HepG2 (cell line): ENCODE data around the gene IQGAP2. TPM values are rescaled to one million over a fixed set of nuclear protein-coding genes. Genes with fewer than 3 reads are reported as not detected.

Experiments used
- FOXO1 ChIP-seq: sonication (generic); formaldehyde crosslinking; IDR thresholded peaks from 2 replicates; pipeline ENCODE4 v1.4.0; 2020; ENCODE audit warnings: missing genetic modification reagents
- GABPB1 ChIP-seq: IDR thresholded peaks from 2 replicates; pipeline ENCODE4 v1.6.1; 2016; ENCODE audit warnings: mild to moderate bottlenecking, missing genetic modification reagents, moderate library complexity, missing compliant biosample characterization
- HMGA1 ChIP-seq: sonication (generic); formaldehyde crosslinking; conservative IDR thresholded peaks from 2 replicates; pipeline ENCODE4 v1.4.0; 2020; ENCODE audit warnings: missing genetic modification reagents
- HOXD1 ChIP-seq: sonication (generic); formaldehyde crosslinking; IDR thresholded peaks from 2 replicates; pipeline ENCODE4 v1.5.0; 2020; ENCODE audit warnings: missing genetic modification reagents
- KLF15 ChIP-seq: sonication (generic); formaldehyde crosslinking; IDR thresholded peaks from 2 replicates; pipeline ENCODE4 v1.8.1; 2023; ENCODE audit warnings: borderline replicate concordance, mild to moderate bottlenecking, inconsistent platforms, missing genetic modification reagents, mixed read lengths
- MXI1 ChIP-seq: IDR thresholded peaks from 3 replicates; pipeline ENCODE4 v1.6.1; 2012; ENCODE audit warnings: low read depth, low read length, inconsistent platforms, borderline replicate concordance
- PAF1 ChIP-seq: IDR thresholded peaks from 2 replicates; pipeline ENCODE4 v1.6.1; 2016; ENCODE audit warnings: missing genetic modification reagents, missing compliant biosample characterization
- PHF21A ChIP-seq: sonication (generic); formaldehyde crosslinking; IDR thresholded peaks from 2 replicates; pipeline ENCODE4 v1.5.0; 2020; ENCODE audit warnings: mild to moderate bottlenecking, missing genetic modification reagents
- PHF5A ChIP-seq: IDR thresholded peaks from one replicate; pipeline ENCODE4 v1.6.1; 2018; ENCODE audit warnings: low read depth, missing genetic modification reagents; ENCODE audit not compliant: unreplicated experiment
- PRDM15 ChIP-seq: sonication (generic); formaldehyde crosslinking; IDR thresholded peaks from 2 replicates; pipeline ENCODE4 v1.4.0; 2020; ENCODE audit warnings: missing genetic modification reagents
- PRPF4 ChIP-seq: fragments of 200-400 bp; formaldehyde crosslinking; IDR thresholded peaks from 2 replicates; pipeline ENCODE4 v1.6.1; 2016; ENCODE audit warnings: low read length, low read depth; ENCODE audit not compliant: poor library complexity, severe bottlenecking
- RCOR2 ChIP-seq: IDR thresholded peaks from 2 replicates; pipeline ENCODE4 v1.6.1; 2016; ENCODE audit warnings: missing biosample characterization, missing genetic modification reagents
- SMYD3 ChIP-seq: sonication (generic); formaldehyde crosslinking; IDR thresholded peaks from 2 replicates; pipeline ENCODE4 v1.8.1; 2023; ENCODE audit warnings: mild to moderate bottlenecking, missing genetic modification reagents
- THAP7 ChIP-seq: sonication (generic); formaldehyde crosslinking; IDR thresholded peaks from 2 replicates; pipeline ENCODE4 v1.8.1; 2023; ENCODE audit warnings: mild to moderate bottlenecking, missing genetic modification reagents
- ZNF224 ChIP-seq: sonication (generic); formaldehyde crosslinking; IDR thresholded peaks from 2 replicates; pipeline ENCODE4 v1.5.0; 2020; ENCODE audit warnings: mild to moderate bottlenecking, missing genetic modification reagents
- ZNF234 ChIP-seq: sonication (generic); formaldehyde crosslinking; conservative IDR thresholded peaks from 2 replicates; pipeline ENCODE4 v1.5.1; 2020; ENCODE audit warnings: mild to moderate bottlenecking, missing genetic modification reagents
- ZNF260 ChIP-seq: sonication (generic); formaldehyde crosslinking; IDR thresholded peaks from 2 replicates; pipeline ENCODE4 v1.4.0; 2020; ENCODE audit warnings: missing genetic modification reagents, low read depth, mild to moderate bottlenecking, borderline replicate concordance
- ZNF33B ChIP-seq: sonication (generic); formaldehyde crosslinking; IDR thresholded peaks from 2 replicates; pipeline ENCODE4 v1.5.1; 2020; ENCODE audit warnings: mild to moderate bottlenecking, missing genetic modification reagents
- ZNF430 ChIP-seq: sonication (generic); formaldehyde crosslinking; IDR thresholded peaks from 2 replicates; pipeline ENCODE4 v1.9.0; 2021; ENCODE audit warnings: mild to moderate bottlenecking, missing genetic modification reagents
- ZNF460 ChIP-seq: sonication (generic); formaldehyde crosslinking; IDR thresholded peaks from 2 replicates; pipeline ENCODE4 v1.5.1; 2020; ENCODE audit warnings: missing genetic modification reagents, mild to moderate bottlenecking, borderline replicate concordance
- ZNF782 ChIP-seq: sonication (generic); formaldehyde crosslinking; IDR thresholded peaks from 2 replicates; pipeline ENCODE4 v1.4.0; 2020; ENCODE audit warnings: missing genetic modification reagents, mild to moderate bottlenecking, borderline replicate concordance
- polyA plus RNA-seq, 8 experiments: library from polyadenylated mRNA; depleted of rRNA in 3 of 8; stranded (reverse) in 7 of 8; unstranded in 1 of 8; fragments of >200 nt; fragmentation: Illumina TruSeq in 4 of 8; extraction: Trizol in 4 of 8; gene quantifications; 2 replicates each; pipeline versions ENCODE4 v1.2.1 to v1.2.3, GENCODE V29; 2011 to 2016; ENCODE audit warnings: low read depth in 4 of 8, missing spikeins in 1 of 8, mixed read lengths in 1 of 8; ENCODE audit not compliant: insufficient read depth in 1 of 8
- total RNA-seq, 5 experiments: library from RNA; depleted of rRNA; stranded (reverse); fragments of >200 nt; fragmentation: Illumina TruSeq; extraction: Trizol; gene quantifications; 2 replicates each; pipeline ENCODE4 v1.2.3, GENCODE V29; 2016; ENCODE audit warnings: low read depth in 1 of 5

IQGAP2 gene
- total and polyA plus RNA-seq, 2 of the 13 experiments (the other 11 are each of a cell fraction or from before 2014, with no cell fraction given), result 35.2 to 83.3 TPM

- TF ChIP-seq PHF5A (CRISPR knock-in tag) (no peak), ZNF224 (no peak), PRDM15 (CRISPR knock-in tag) (no peak), MXI1 (no peak), HOXD1 (CRISPR knock-in tag) (no peak), RCOR2 (CRISPR knock-in tag) (no peak), ZNF460 (no peak), KLF15 (CRISPR knock-in tag) (no peak), PAF1 (no peak), ZNF260 (CRISPR knock-in tag) (no peak), GABPB1 (CRISPR knock-in tag) (no peak), PHF21A (peak; percentile 79), PRPF4 (no peak), ZNF430 (no peak), ZNF782 (no peak), THAP7 (CRISPR knock-in tag) (no peak), ZNF33B (CRISPR knock-in tag) (no peak), FOXO1 (CRISPR knock-in tag) (no peak), HMGA1 (CRISPR knock-in tag) (no peak), ZNF234 (no peak), SMYD3 (no peak)
These were observed 352.9 kb downstream of the IQGAP2 start (continued) for GRCh38 chr5:76755779-76756637.
